GM18502 (cell line): ENCODE measurements around the gene POLE3.
"Not testable (repeated sequence)": the region's sequence is repeated elsewhere in the genome, so short reads cannot be mapped to it uniquely, and the experiment has no call there.

ENCODE experiments used
- ATAC-seq: cut with Tn5 transposase; IDR thresholded peaks from one replicate; pipeline ENCODE4 v1.9.1; 2021; ENCODE audit warnings: mild to moderate bottlenecking; ENCODE audit not compliant: unreplicated experiment, poor library complexity

The POLE3 gene

GRCh38 chr9:113406873-113407511 lies 3.5 kb downstream of the POLE3 start:
- peak; percentile 37 for ATAC-seq

- not testable (repeated sequence) for ATAC-seq
Observed at GRCh38 chr9:113406353-113406752, 4.1 kb downstream of the POLE3 start.

GRCh38 chr9:113403646-113404045 lies 6.8 kb downstream of the POLE3 start:
- ATAC-seq, result no peak

- ATAC-seq, result peak; percentile 99
Observed at GRCh38 chr9:113401027-113401792, 9.3 kb downstream of the POLE3 start, which contains the start of gene ALAD. ALAD (minus strand) TSS chr9:113401284; CDS start chr9:113393559, 7,725 bp downstream.

- ATAC-seq, result no peak
Observed at GRCh38 chr9:113399646-113400200, 10.8 kb downstream of the POLE3 start.

- no peak for ATAC-seq
Observed at GRCh38 chr9:113398796-113399195, 11.7 kb downstream of the POLE3 start.

GRCh38 chr9:113397203-113397631 lies 13.3 kb downstream of the POLE3 start:
- no peak for ATAC-seq

- ATAC-seq, result no peak
Observed at GRCh38 chr9:113395000-113395861, 15.2 kb downstream of the POLE3 start.

GRCh38 chr9:113393281-113393680 lies 17.2 kb downstream of the POLE3 start:
- ATAC-seq, result no peak

GRCh38 chr9:113391917-113392316 lies 18.6 kb downstream of the POLE3 start:
- no peak for ATAC-seq

GRCh38 chr9:113390192-113390960 lies 20.1 kb downstream of the POLE3 start:
- no peak for ATAC-seq

GRCh38 chr9:113389451-113389850 lies 21.0 kb downstream of the POLE3 start:
- no peak for ATAC-seq

- ATAC-seq, result no peak
Observed at GRCh38 chr9:113388833-113389232, 21.6 kb downstream of the POLE3 start.

- no peak for ATAC-seq
Observed at GRCh38 chr9:113387560-113388230, 22.8 kb downstream of the POLE3 start.

GRCh38 chr9:113386571-113387393 lies 23.7 kb downstream of the POLE3 start:
- no peak for ATAC-seq

GRCh38 chr9:113381909-113382411 lies 28.5 kb downstream of the POLE3 start:
- no peak for ATAC-seq

GRCh38 chr9:113381441-113381840 lies 29.0 kb downstream of the POLE3 start:
- not testable (repeated sequence) for ATAC-seq

- peak; percentile 65 for ATAC-seq
Observed at GRCh38 chr9:113380869-113381378, 29.6 kb downstream of the POLE3 start.
